Glutamatergic neuron (in vitro differentiated cells): ENCODE measurements around the gene KCNH3. TPM values are rescaled to one million over a fixed set of nuclear protein-coding genes. Genes with fewer than 3 reads are reported as not detected.

Source experiments
- DNase-seq: peaks from one replicate; pipeline ENCODE4 v3.0.0; 2022
- H3K27ac Mint-ChIP-seq: one replicate; pipeline ENCODE4 v1.8.0; 2020; ENCODE audit warnings: mild to moderate bottlenecking, mixed read lengths, inconsistent platforms; ENCODE audit not compliant: unreplicated experiment
- H3K27me3 Mint-ChIP-seq: one replicate; pipeline ENCODE4 v1.8.0; 2020; ENCODE audit warnings: mild to moderate bottlenecking, moderate library complexity, mixed read lengths, inconsistent platforms; ENCODE audit not compliant: unreplicated experiment
- H3K36me3 Mint-ChIP-seq: one replicate; pipeline ENCODE4 v1.8.0; 2020; ENCODE audit warnings: mild to moderate bottlenecking, mixed read lengths, inconsistent platforms; ENCODE audit not compliant: unreplicated experiment
- H3K4me1 Mint-ChIP-seq: one replicate; pipeline ENCODE4 v1.8.0; 2020; ENCODE audit warnings: mild to moderate bottlenecking, low read depth, mixed read lengths, inconsistent platforms; ENCODE audit not compliant: unreplicated experiment
- H3K4me3 Mint-ChIP-seq: one replicate; pipeline ENCODE4 v1.8.0; 2020; ENCODE audit warnings: mild to moderate bottlenecking, mixed read lengths, inconsistent platforms; ENCODE audit not compliant: unreplicated experiment
- H3K9me3 Mint-ChIP-seq: one replicate; pipeline ENCODE4 v1.8.0; 2020; ENCODE audit warnings: mild to moderate bottlenecking, moderate library complexity, mixed read lengths, inconsistent platforms; ENCODE audit not compliant: unreplicated experiment
- CTCF ChIP-seq: fragments of 200-600 bp; sonication (generic); IDR thresholded peaks from one replicate; pipeline ENCODE4 v1.5.0; 2021; ENCODE audit not compliant: partially characterized antibody, unreplicated experiment
- total RNA-seq: library from RNA; stranded (reverse); fragmentation: NEBNext Ultra II Directional; extraction: Animal tissue kit (Norgen Biotek cat#: 25700); gene quantifications from one replicate; pipeline ENCODE4 v1.2.1, GENCODE V29; 2021; ENCODE audit not compliant: unreplicated experiment

The KCNH3 gene
- total RNA-seq, 1 donor from 2014 or later, result 5.9 TPM

- no peak for DNase-seq
- H3K9me3 Mint-ChIP-seq, result peaks cover 8% of the 10 kb centered on the region
- TF ChIP-seq CTCF, result no peak
These were observed 18.5 kb downstream of the KCNH3 start for GRCh38 chr12:49557187-49557916.

GRCh38 chr12:49557917-49558215 lies 19.0 kb downstream of the KCNH3 start:
- Mint-ChIP-seq H3K27me3 (peaks cover 2% of the 10 kb centered on the region), H3K9me3 (peaks cover 8% of the 10 kb centered on the region), H3K27ac (no peak overlapping the region), H3K36me3 (peaks cover 13% of the 10 kb centered on the region), H3K4me3 (no peak overlapping the region), H3K4me1 (peaks cover 16% of the 10 kb centered on the region)
- no peak for DNase-seq
- TF ChIP-seq CTCF, result no peak

More at GRCh38 chr12:49557187-49557916, 18.5 kb downstream of the KCNH3 start:
- Mint-ChIP-seq H3K4me1 (peaks cover 11% of the 10 kb centered on the region), H3K36me3 (peaks cover 9% of the 10 kb centered on the region), H3K27me3 (peaks cover 4% of the 10 kb centered on the region), H3K4me3 (no peak overlapping the region), H3K27ac (no peak overlapping the region)

GRCh38 chr12:49558526-49558925 lies 19.7 kb downstream of the KCNH3 start:
- Mint-ChIP-seq H3K27ac (no peak overlapping the region), H3K4me3 (no peak overlapping the region), H3K9me3 (peaks cover 8% of the 10 kb centered on the region), H3K27me3 (peaks cover 3% of the 10 kb centered on the region), H3K4me1 (peaks cover 15% of the 10 kb centered on the region), H3K36me3 (peaks cover 13% of the 10 kb centered on the region)
- DNase-seq, result no peak
- TF ChIP-seq CTCF, result no peak

- TF ChIP-seq CTCF, result no peak
- H3K27me3 Mint-ChIP-seq, result peaks cover 7% of the 10 kb centered on the region
- H3K27ac Mint-ChIP-seq, result no peak overlapping the region
- H3K4me1 Mint-ChIP-seq, result peaks cover 18% of the 10 kb centered on the region
- peaks cover 8% of the 10 kb centered on the region for H3K9me3 Mint-ChIP-seq
- no peak overlapping the region for H3K4me3 Mint-ChIP-seq
- no peak for DNase-seq
- peaks cover 13% of the 10 kb centered on the region for H3K36me3 Mint-ChIP-seq
These were observed 20.3 kb downstream of the KCNH3 start for GRCh38 chr12:49559011-49559675.

- TF ChIP-seq CTCF, result no peak
- Mint-ChIP-seq H3K27ac (no peak overlapping the region), H3K4me3 (no peak overlapping the region), H3K36me3 (peaks cover 13% of the 10 kb centered on the region), H3K9me3 (peaks cover 8% of the 10 kb centered on the region), H3K27me3 (peaks cover 7% of the 10 kb centered on the region), H3K4me1 (peaks cover 21% of the 10 kb centered on the region)
- DNase-seq, result no peak
These were observed 21.9 kb downstream of the KCNH3 start for GRCh38 chr12:49560695-49561094.
